Activated CD8-positive, alpha-beta memory T cell treated with anti-CD3 and anti-CD28 coated beads, Interleukin-2, amount 50 U/mL, for 1 hour (primary cell): ENCODE results near the gene IL13.
"Not testable (repeated sequence)": the region's sequence is repeated elsewhere in the genome, so short reads cannot be mapped to it uniquely, and the experiment has no call there.

Experiments used
- DNase-seq: peaks from one replicate; pipeline ENCODE4 v3.0.0-alpha.2; 2020; ENCODE audit errors: extremely low read depth

The IL13 gene

GRCh38 chr5:132657676-132658380 is at the start of gene IL13:
Gene IL13, plus strand, starts transcription at chr5:132658173. Its CDS starts 14 bp downstream, at chr5:132658187.
- no peak for DNase-seq

DNA sequence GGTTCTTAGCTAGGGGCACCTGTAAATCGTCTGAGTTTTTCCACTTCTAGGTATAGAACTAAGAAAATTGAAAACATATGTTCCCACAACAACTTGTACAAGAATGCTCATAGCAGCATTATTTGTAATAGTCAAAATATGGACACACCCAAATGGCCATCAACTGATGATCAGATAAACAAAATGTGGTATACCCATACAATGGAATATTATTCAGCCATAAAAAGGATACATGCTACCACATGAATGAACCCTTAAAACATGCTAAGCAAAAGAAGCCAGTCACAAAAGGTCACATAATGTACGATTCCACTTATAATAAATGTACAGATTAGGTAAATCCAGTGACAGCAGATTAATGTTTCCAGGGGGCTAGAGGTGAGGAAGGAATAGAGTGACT is 46.0 kb upstream of the IL13 start:
- no peak for DNase-seq

GRCh38 chr5:132612846-132613245 is 45.1 kb upstream of the IL13 start:
- DNase-seq = no peak

DNA sequence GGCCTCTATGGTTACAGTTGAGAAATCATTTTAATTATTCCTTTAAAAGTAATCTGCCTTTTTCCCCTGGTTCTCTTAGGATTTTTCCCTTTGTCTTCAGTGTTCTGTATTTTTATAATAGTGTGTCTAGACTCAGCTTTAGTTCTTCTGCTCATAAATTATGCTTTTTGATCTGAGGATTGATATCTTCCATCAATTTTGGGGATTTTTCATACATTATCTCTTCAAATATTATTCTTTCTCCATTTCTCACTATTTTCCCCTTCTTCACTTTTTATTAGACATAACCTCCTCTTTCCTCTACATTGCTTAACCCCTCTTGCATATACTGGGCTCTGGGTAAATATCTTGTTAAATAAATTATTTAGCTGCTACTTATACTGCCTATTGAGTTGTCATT is 36.3 kb upstream of the IL13 start:
- DNase-seq = no peak

- DNase-seq = no peak
Observed at GRCh38 chr5:132622608-132623007, 35.4 kb upstream of the IL13 start.

- DNase-seq = no peak
Observed at GRCh38 chr5:132627470-132627869, 30.5 kb upstream of the IL13 start.

- no peak for DNase-seq
Observed at GRCh38 chr5:132628814-132629213, 29.2 kb upstream of the IL13 start.

- DNase-seq = no peak
Observed at GRCh38 chr5:132629230-132629944, 28.6 kb upstream of the IL13 start.

- DNase-seq = not testable (repeated sequence)
Observed at GRCh38 chr5:132633587-132633986, 24.4 kb upstream of the IL13 start.

DNA sequence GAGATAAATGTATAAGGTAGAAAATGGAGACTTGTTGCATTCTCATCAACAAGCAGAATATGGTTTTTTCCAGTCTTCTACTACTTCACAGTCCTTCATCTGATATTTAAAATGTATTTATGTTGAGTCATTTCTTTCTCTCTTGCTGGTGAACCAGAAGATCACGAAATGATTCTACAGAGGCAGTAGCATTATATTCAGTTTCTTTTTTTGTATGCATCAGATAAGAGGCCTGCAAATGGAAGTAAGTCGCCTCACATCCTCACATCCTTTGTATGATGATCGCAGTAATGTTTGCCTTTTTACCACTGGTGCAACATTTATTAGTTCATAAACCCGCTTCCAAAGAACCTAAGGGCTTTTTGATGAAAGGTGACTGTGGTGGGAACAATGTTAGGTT is 22.1 kb upstream of the IL13 start:
- DNase-seq = no peak

DNA sequence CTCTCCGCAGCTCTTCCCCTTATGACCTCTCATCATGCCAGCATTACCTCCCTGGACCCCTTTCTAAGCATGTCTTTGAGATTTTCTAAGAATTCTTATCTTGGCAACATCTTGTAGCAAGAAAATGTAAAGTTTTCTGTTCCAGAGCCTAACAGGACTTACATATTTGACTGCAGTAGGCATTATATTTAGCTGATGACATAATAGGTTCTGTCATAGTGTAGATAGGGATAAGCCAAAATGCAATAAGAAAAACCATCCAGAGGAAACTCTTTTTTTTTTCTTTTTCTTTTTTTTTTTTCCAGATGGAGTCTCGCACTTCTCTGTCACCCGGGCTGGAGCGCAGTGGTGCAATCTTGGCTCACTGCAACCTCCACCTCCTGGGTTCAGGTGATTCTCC is 20.7 kb upstream of the IL13 start:
- no peak for DNase-seq

GRCh38 chr5:132639706-132640130 is 18.3 kb upstream of the IL13 start:
- no peak for DNase-seq

DNA sequence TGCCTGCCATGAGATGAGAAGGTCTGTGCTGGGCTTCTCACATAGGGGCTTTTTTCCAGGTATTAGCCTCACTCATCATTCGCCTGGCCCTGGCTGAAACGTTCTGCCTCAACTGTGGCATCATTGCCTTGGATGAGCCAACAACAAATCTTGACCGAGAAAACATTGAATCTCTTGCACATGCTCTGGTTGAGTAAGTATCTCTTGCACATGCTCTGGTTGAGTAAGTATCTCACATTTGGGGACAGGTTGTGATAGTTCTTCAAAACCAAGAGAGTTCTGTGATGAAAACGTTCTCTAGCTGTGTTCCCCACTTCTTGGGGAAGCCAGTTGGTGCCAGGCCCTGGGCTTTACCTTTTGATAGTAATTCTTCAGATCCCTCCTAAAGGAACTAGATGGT is 17.4 kb upstream of the IL13 start:
- no peak for DNase-seq

DNA sequence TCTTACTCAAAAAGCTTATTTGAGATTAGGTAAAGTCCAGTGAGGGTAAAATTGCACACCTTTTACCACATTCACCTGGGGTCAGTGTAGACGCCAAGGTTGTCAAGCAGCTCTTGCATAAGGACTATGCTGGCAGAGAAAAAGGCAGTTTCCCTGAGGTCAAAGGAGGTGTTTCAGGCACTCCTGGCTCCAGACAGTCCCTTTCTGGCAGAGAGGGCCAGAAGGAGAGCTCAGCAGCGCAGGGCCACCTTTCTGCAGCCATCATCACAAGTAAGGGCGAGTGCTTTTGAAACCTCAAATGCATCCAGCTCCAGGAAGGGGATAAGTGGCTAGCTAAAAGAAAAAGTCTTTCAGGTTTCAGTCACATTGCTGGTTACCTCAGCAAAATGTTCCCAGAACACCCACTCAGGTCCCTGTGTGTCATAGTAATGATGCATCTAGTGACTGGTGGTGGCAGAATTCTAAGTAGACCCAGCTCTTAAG is 16.7 kb upstream of the IL13 start:
- DNase-seq = no peak

DNA sequence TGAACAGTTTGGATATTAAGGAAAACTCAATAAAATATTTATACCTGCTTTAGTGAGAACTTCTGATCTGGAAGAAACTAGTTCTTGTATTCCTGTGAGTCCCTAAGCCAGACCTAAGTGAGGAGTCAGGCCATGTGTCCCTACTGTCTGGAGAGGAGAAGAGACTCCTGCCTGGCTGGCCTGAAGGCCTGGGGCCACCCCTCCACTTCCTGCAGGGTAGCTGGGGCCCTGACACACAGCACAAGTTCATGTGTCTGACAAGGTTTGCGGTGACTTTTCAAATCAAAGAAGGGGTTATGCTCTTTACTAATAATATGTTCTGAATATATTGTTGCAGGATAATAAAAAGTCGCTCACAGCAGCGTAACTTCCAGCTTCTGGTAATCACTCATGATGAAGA is 16.1 kb upstream of the IL13 start:
- DNase-seq = no peak

DNA sequence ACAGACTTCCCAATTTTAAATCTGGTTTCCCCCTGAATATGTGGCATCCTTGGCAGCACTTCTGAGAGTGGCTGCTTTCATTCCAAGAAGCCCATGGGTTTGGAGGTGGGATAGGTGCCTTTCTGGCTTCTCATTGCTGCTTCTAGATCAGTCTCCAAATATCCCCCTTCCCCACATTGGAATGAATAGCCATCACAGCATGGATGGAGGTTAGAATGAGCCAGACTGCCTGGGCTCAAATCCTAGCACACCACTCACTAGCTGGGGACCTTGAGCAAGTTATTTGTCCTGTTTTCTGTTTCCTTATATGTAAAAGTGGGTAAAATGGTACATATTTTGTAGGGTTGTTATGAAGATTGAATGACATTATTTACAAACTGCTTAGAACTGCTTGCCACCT is 13.8 kb upstream of the IL13 start:
- DNase-seq = no peak

GRCh38 chr5:132646583-132647266 is 11.2 kb upstream of the IL13 start:
- DNase-seq = no peak

DNA sequence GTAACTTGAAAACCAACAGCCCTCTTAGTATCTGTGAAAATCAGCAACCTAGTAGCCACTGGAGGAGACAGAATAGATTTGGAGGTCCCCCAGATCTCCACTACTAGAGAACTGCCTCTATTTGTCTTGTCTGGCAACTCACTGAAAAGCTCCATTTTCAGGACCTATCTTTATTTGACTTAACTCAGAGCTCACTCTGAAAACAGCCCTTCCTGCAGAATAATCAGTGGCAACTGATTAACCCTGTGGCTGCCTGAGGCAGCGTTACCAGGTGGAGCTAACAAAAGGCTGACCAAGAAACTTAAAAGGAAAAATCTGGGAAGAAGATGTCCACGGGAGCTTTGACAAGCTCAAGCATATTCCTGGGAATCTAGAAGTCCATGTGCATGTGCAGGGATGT is 10.5 kb upstream of the IL13 start:
- no peak for DNase-seq

DNA sequence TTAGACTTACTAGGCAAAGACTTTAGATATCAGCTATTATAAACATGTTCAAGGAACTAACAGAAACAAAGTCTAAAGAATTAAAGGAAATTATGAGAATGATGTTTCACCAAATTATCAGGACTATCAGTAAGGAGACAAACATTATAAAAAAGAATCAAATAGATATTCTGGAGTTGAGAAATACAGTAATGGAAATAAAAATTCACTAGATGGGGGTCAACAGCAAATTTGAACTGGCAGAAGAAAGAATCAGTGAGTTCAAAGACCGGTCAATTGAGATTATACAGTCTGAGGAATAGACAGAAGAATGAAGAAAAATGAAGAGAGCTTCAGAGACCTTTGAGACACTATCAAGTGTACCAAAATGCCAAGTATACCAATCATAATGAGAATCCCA is 9.6 kb upstream of the IL13 start:
- DNase-seq = no peak

DNA sequence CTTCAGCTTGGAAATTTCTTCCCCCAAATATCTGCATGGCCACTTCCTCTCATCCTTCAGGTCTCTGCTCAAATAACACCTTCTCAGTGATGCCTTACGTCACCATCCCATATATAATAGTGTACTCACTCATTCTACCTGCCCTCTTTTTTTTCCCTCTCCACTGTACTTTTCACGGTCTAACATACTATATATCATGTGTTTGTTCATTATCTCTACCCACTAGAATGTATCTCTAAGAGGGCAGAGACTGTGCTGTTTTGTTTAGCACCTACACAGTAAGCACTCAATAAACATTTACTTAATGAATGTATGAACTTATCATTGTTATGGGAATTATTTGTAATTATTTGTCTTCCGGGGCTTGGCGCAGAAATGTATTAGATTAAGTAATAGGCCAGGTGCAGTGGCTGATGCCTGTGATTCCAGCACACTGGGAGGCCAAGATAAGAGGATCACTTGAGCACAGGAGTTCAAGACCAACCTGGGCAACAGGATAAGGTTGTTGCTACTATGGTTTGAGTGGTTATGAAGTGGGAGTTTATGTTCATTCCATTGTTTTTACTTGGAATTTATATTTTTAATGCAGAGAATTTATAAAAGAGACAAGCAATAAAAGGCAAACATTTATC is 6.0 kb upstream of the IL13 start:
- no peak for DNase-seq

DNA sequence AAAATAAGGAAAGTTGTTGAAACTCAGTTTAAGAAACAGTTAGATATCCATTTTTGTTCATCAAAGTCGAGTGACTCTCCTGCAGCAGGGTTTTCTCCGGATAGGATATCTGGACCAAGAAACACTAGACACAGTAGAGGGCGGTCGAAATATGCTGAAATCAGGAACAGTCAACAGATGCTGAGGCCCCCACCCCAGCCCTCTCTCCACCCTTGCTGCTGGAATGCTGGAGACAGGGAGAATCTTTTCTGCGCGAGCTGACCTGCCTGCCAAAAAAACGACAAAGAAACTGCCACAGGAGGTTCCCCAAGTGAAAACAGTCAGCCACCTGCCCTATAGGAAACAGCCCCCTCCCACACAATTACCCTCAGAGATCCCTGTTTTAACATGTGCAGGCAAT is 4.3 kb upstream of the IL13 start:
- DNase-seq = no peak
